Neural cell (in vitro differentiated cells): ENCODE data around the gene NDUFAB1. TPM values are rescaled to one million over a fixed set of nuclear protein-coding genes. Genes with fewer than 3 reads are reported as not detected.
"Not testable (repeated sequence)": the region's sequence is repeated elsewhere in the genome, so short reads cannot be mapped to it uniquely, and the experiment has no call there.

Experiments
- H2AFZ ChIP-seq: fragments of 200-600, 300-800 bp; sonication (generic), shearing (Covaris generic); 2 replicates; pipeline ENCODE4 v1.6.0; 2014; ENCODE audit warnings: low read depth, mild to moderate bottlenecking, antibody characterized with exemption, low read length, moderate library complexity
- H3F3A ChIP-seq: fragments of 200-600 bp; shearing (Covaris generic); 2 replicates; pipeline ENCODE4 v1.6.1; 2016; ENCODE audit warnings: mild to moderate bottlenecking, moderate library complexity, mixed read lengths, antibody characterized with exemption, low read length; ENCODE audit not compliant: insufficient read depth, poor library complexity, severe bottlenecking
- H3K27ac ChIP-seq: fragments of 200-600, 300-800 bp; sonication (generic), shearing (Covaris generic); 2 replicates; pipeline ENCODE4 v1.5.1; 2014; ENCODE audit warnings: mild to moderate bottlenecking, low read length, moderate library complexity
- H3K27me3 ChIP-seq: fragments of 300-800, 200-600 bp; sonication (generic), shearing (Covaris generic); 2 replicates; pipeline ENCODE4 v1.6.0; 2014; ENCODE audit warnings: mild to moderate bottlenecking, low read depth, low read length, moderate library complexity; ENCODE audit not compliant: insufficient read depth
- H3K36me3 ChIP-seq: fragments of 300-800, 200-600 bp; sonication (generic), shearing (Covaris generic); 2 replicates; pipeline ENCODE4 v1.5.1; 2014; ENCODE audit warnings: mild to moderate bottlenecking, antibody characterized with exemption, low read length, moderate library complexity; ENCODE audit not compliant: insufficient read depth
- H3K4me2 ChIP-seq: fragments of 300-800, 200-600 bp; sonication (generic), shearing (Covaris generic); 2 replicates; pipeline ENCODE4 v1.6.0; 2014; ENCODE audit warnings: mild to moderate bottlenecking, low read length
- H3K4me3 ChIP-seq: fragments of 300-800, 200-600 bp; sonication (generic), shearing (Covaris generic); 2 replicates; pipeline ENCODE4 v1.5.1; 2014; ENCODE audit warnings: mild to moderate bottlenecking, low read length, moderate library complexity
- H3K79me2 ChIP-seq: fragments of 200-600 bp; shearing (Covaris generic); replicated peaks from 2 replicates; pipeline ENCODE4 v1.6.0; 2014; ENCODE audit warnings: mild to moderate bottlenecking, low read length, moderate library complexity; ENCODE audit not compliant: insufficient read depth
- H3K9ac ChIP-seq: fragments of 300-800, 200-600 bp; sonication (generic), shearing (Covaris generic); 2 replicates; pipeline ENCODE4 v1.6.1; 2016; ENCODE audit warnings: mild to moderate bottlenecking, low read length, mixed read lengths
- H3K9me2 ChIP-seq: fragments of 200-600 bp; shearing (Covaris generic); 2 replicates; pipeline ENCODE4 v1.6.1; 2016; ENCODE audit warnings: mild to moderate bottlenecking, low read length, mixed read lengths; ENCODE audit not compliant: insufficient read depth
- H3K9me3 ChIP-seq: fragments of 200-600, 300-800 bp; sonication (generic), shearing (Covaris generic); 2 replicates; pipeline ENCODE4 v1.6.1; 2016; ENCODE audit warnings: mild to moderate bottlenecking, mixed run types, low read length, moderate library complexity, mixed read lengths
- H4K20me1 ChIP-seq: fragments of 200-600 bp; shearing (Covaris generic); 2 replicates; pipeline ENCODE4 v1.6.1; 2016; ENCODE audit warnings: mild to moderate bottlenecking, mixed run types; ENCODE audit not compliant: insufficient read depth
- EP300 ChIP-seq: fragments of 450-650 bp; conservative IDR thresholded peaks from 2 replicates; pipeline ENCODE4 v1.6.1; 2014; ENCODE audit warnings: antibody characterized with exemption, mild to moderate bottlenecking, moderate library complexity; ENCODE audit not compliant: poor library complexity, severe bottlenecking
- EZH2 ChIP-seq: fragments of 200-600, 300-800 bp; shearing (Covaris generic), sonication (generic); IDR thresholded peaks from 2 replicates; pipeline ENCODE4 v1.6.1; 2014; ENCODE audit warnings: antibody characterized with exemption, low read length, borderline replicate concordance, mild to moderate bottlenecking; ENCODE audit not compliant: insufficient read depth, poor library complexity, severe bottlenecking
- MXI1 ChIP-seq: fragments of 450-650 bp; conservative IDR thresholded peaks from 2 replicates; pipeline ENCODE4 v1.6.1; 2014; ENCODE audit warnings: antibody characterized with exemption, mild to moderate bottlenecking; ENCODE audit not compliant: poor library complexity, severe bottlenecking
- POLR2AphosphoS5 ChIP-seq: IDR thresholded peaks from 2 replicates; pipeline ENCODE4 v1.6.1; 2012
- RAD21 ChIP-seq: fragments of 450-650 bp; conservative IDR thresholded peaks from 2 replicates; pipeline ENCODE4 v1.6.1; 2014; ENCODE audit warnings: antibody characterized with exemption, mild to moderate bottlenecking, moderate library complexity
- REST ChIP-seq: IDR thresholded peaks from 2 replicates; pipeline ENCODE4 v1.6.1; 2012; ENCODE audit warnings: borderline replicate concordance
- SMC3 ChIP-seq: fragments of 450-650 bp; conservative IDR thresholded peaks from 2 replicates; pipeline ENCODE4 v1.6.1; 2014; ENCODE audit warnings: antibody characterized with exemption, mild to moderate bottlenecking, moderate library complexity; ENCODE audit not compliant: poor library complexity
- TAF1 ChIP-seq: IDR thresholded peaks from 2 replicates; pipeline ENCODE4 v1.6.1; 2012; ENCODE audit warnings: low read depth
- polyA plus RNA-seq: library from polyadenylated mRNA; depleted of rRNA; stranded (reverse); fragments of >200 nt; gene quantifications from 2 replicates; pipeline ENCODE4 v1.2.3, GENCODE V29; 2014
- TF ChIP-seq, protein P1 (sequence below): fragments of 450-650 bp; IDR thresholded peaks from 2 replicates; pipeline ENCODE4 v1.5.1; 2014; ENCODE audit warnings: antibody characterized with exemption, mild to moderate bottlenecking, moderate library complexity; ENCODE audit not compliant: poor library complexity, severe bottlenecking

The NDUFAB1 gene
- polyA plus RNA-seq, 1 donor from 2014 or later, result 492 TPM

DNA sequence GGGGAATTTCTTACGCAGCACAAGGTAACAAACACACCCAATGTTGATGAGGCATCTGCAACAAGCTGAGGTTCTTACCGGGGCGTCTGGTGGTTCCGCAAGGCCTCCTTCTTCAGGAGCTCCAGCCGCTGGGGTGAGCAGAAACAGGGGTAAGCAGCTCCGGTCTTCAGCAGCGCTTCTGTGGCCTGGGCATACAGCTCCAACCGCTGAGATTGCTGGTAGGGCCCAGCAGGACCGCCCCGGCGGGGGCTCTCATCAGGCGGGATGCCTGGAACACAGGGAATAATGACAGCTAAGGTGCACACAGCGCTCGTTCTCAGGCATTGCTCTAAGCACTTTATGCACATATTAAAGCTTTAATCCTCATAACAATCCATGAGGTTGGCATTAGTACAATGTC lies 51.7 kb downstream of the NDUFAB1 start:
- H3K9me3 ChIP-seq, result no peaks in the 10 kb centered on the region
- TF ChIP-seq POLR2AphosphoS5 (no peak), MXI1 (no peak), EZH2 (no peak), EP300 (no peak), TAF1 (no peak), REST (no peak), SMC3 (no peak), RAD21 (no peak)
- TF ChIP-seq, protein P1, sequence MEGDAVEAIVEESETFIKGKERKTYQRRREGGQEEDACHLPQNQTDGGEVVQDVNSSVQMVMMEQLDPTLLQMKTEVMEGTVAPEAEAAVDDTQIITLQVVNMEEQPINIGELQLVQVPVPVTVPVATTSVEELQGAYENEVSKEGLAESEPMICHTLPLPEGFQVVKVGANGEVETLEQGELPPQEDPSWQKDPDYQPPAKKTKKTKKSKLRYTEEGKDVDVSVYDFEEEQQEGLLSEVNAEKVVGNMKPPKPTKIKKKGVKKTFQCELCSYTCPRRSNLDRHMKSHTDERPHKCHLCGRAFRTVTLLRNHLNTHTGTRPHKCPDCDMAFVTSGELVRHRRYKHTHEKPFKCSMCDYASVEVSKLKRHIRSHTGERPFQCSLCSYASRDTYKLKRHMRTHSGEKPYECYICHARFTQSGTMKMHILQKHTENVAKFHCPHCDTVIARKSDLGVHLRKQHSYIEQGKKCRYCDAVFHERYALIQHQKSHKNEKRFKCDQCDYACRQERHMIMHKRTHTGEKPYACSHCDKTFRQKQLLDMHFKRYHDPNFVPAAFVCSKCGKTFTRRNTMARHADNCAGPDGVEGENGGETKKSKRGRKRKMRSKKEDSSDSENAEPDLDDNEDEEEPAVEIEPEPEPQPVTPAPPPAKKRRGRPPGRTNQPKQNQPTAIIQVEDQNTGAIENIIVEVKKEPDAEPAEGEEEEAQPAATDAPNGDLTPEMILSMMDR, result no peak
- H3K36me3 ChIP-seq, result no peaks in the 10 kb centered on the region
- no peak overlapping the region for H3K4me3 ChIP-seq
- no peak overlapping the region for H2AFZ ChIP-seq
- H3K79me2 ChIP-seq, result no peaks in the 10 kb centered on the region
- H3K9ac ChIP-seq, result no peak overlapping the region
- no peak overlapping the region for H3K27ac ChIP-seq
- H3K9me2 ChIP-seq, result no peaks in the 10 kb centered on the region
- H3K4me2 ChIP-seq, result no peak overlapping the region
- H4K20me1 ChIP-seq, result no peaks in the 10 kb centered on the region
- H3K27me3 ChIP-seq, result no peaks in the 10 kb centered on the region
- no peaks in the 10 kb centered on the region for H3F3A ChIP-seq

DNA sequence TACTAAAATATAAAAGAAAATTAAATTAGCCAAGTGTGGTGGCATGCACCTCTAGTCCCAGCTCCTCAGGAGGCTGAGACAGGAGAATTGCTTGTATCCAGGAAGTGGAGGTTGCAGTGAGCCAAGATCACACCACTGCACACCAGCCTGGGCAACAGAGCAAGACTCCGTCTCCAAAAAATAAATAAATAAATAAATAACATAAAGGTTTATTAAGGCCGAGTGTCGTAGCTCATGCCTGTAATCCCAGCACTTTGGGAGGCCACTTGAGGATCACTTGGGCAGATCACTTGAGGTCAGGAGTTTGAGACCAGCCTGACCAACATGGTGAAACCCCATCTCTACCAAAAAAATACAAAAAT lies 55.3 kb downstream of the NDUFAB1 start:
- H3K4me3 ChIP-seq, H3K27ac ChIP-seq, H3K4me2 ChIP-seq, H3K9ac ChIP-seq, H3K9me3 ChIP-seq, H4K20me1 ChIP-seq, H2AFZ ChIP-seq, H3F3A ChIP-seq, H3K27me3 ChIP-seq, H3K79me2 ChIP-seq, H3K9me2 ChIP-seq, H3K36me3 ChIP-seq: not testable (repeated sequence)
